CD4-positive, alpha-beta memory T cell (primary cell): ENCODE results near the gene RET. TPM values are rescaled to one million over a fixed set of nuclear protein-coding genes. Genes with fewer than 3 reads are reported as not detected.

Experiments used
- CTCF ChIA-PET: fragments of 350-600 bp; sonication (Branson Sonifier 250); formaldehyde crosslinking; loops from one replicate; lab custom pipeline; 2021; ENCODE audit warnings: inconsistent platforms; ENCODE audit not compliant: partially characterized antibody; lab: Charles Lee
- POLR2A ChIA-PET: fragments of 350-600 bp; sonication (Branson Sonifier 250); formaldehyde crosslinking; loops from one replicate; lab custom pipeline; 2021; ENCODE audit not compliant: partially characterized antibody; lab: Charles Lee
- DNase-seq, 5 donors: peaks; one replicate each; pipeline versions ENCODE4 v3.0.0 to v3.0.0-alpha.2; 2020 to 2022; ENCODE audit warnings: mixed read lengths in 1 of 5
- H3K27ac ChIP-seq: one replicate; pipeline ENCODE4 v1.7.0; 2013; ENCODE audit warnings: low read depth, low read length
- H3K27me3 ChIP-seq: 2 replicates; pipeline ENCODE4 v1.7.0; 2013; ENCODE audit warnings: mild to moderate bottlenecking, low read length, moderate library complexity; ENCODE audit not compliant: insufficient read depth
- H3K36me3 ChIP-seq: 2 replicates; pipeline ENCODE4 v1.7.0; 2013; ENCODE audit warnings: mild to moderate bottlenecking, low read length, moderate library complexity; ENCODE audit not compliant: insufficient read depth
- H3K4me1 ChIP-seq: 2 replicates; pipeline ENCODE4 v1.7.0; 2013; ENCODE audit warnings: mild to moderate bottlenecking, low read length, moderate library complexity; ENCODE audit not compliant: insufficient read depth
- H3K4me3 ChIP-seq, 2 donors: one replicate each; pipeline ENCODE4 v1.7.0; 2013; ENCODE audit warnings: low read length in 2 of 2, mild to moderate bottlenecking in 1 of 2
- H3K9me3 ChIP-seq, 2 donors: one replicate each; pipeline ENCODE4 v1.7.0; 2013; ENCODE audit warnings: low read length in 2 of 2, control low read depth in 1 of 2; ENCODE audit not compliant: control insufficient read depth in 1 of 2
- H3K27ac Mint-ChIP-seq, 7 donors: one replicate each; pipeline ENCODE4 v1.8.0; 2020 to 2021; ENCODE audit warnings: mixed read lengths in 7 of 7, mild to moderate bottlenecking in 6 of 7, inconsistent platforms in 3 of 7, moderate library complexity in 3 of 7
- H3K27me3 Mint-ChIP-seq, 2 donors: one replicate each; pipeline ENCODE4 v1.8.0; 2020 to 2021; ENCODE audit warnings: mixed read lengths in 2 of 2
- H3K36me3 Mint-ChIP-seq, 2 donors: one replicate each; pipeline ENCODE4 v1.8.0; 2020 to 2021; ENCODE audit warnings: mixed read lengths in 2 of 2, inconsistent platforms in 1 of 2, mild to moderate bottlenecking in 1 of 2
- H3K4me1 Mint-ChIP-seq, 4 donors: one replicate each; pipeline ENCODE4 v1.8.0; 2020 to 2021; ENCODE audit warnings: mixed read lengths in 4 of 4, mild to moderate bottlenecking in 1 of 4
- H3K4me3 Mint-ChIP-seq, 8 donors: one replicate each; pipeline ENCODE4 v1.8.0; 2020 to 2021; ENCODE audit warnings: mixed read lengths in 8 of 8, mild to moderate bottlenecking in 7 of 8, moderate library complexity in 6 of 8, inconsistent platforms in 3 of 8
- H3K9me3 Mint-ChIP-seq, 8 donors: one replicate each; pipeline ENCODE4 v1.8.0; 2020 to 2021; ENCODE audit warnings: mixed read lengths in 8 of 8, mild to moderate bottlenecking in 5 of 8, inconsistent platforms in 3 of 8, moderate library complexity in 1 of 8
- intact Hi-C: fragments of 100-400 bp; cut with micrococcal nuclease; formaldehyde crosslinking; loops from one replicate; pipeline ENCODE4 v1.15.1; 2023
- polyA plus RNA-seq, 2 donors: library from polyadenylated mRNA; unstranded; fragments of 300-500 nt; fragmentation: Illumina TruSeq; gene quantifications; one replicate each; pipeline ENCODE4 v1.2.3, GENCODE V29; 2021
- total RNA-seq, 2 experiments: library from RNA; stranded (reverse); gene quantifications; one replicate each; pipeline ENCODE4 v1.2.3, GENCODE V29; 2021

The RET gene
- total and polyA plus RNA-seq, 4 experiments from 2014 or later, result not detected

GRCh38 chr10:43134126-43134905 is 57.4 kb downstream of the RET start:
- intact Hi-C loops, result loop anchor here (10.0 kb wide), 1 partner anchor 350 kb away; the partner anchor contains the start of gene BMS1
- no peaks in the 10 kb centered on the region for H3K9me3 Mint-ChIP-seq
- CTCF ChIA-PET, result no interaction called here
- peaks cover 9 to 21% (median 16%) of the 10 kb centered on the region in 4 donors for H3K4me1 Mint-ChIP-seq
- no peak for DNase-seq
- no peaks in the 10 kb centered on the region for H3K36me3 ChIP-seq
- no peak overlapping the region for H3K4me3 ChIP-seq
- no peak overlapping the region for H3K27ac ChIP-seq
- H3K9me3 ChIP-seq, result no peaks in the 10 kb centered on the region
- no peaks in the 10 kb centered on the region for H3K27me3 Mint-ChIP-seq
- POLR2A ChIA-PET, result no interaction called here
- H3K4me1 ChIP-seq, result peaks cover 15% of the 10 kb centered on the region
- H3K36me3 Mint-ChIP-seq, result peaks cover 0 to 6% of the 10 kb centered on the region in 2 donors
- H3K27me3 ChIP-seq, result no peaks in the 10 kb centered on the region
- H3K27ac Mint-ChIP-seq, result peak overlapping the region in 1 of 7 donors; percentile 51
- H3K4me3 Mint-ChIP-seq, result no peak overlapping the region

DNA sequence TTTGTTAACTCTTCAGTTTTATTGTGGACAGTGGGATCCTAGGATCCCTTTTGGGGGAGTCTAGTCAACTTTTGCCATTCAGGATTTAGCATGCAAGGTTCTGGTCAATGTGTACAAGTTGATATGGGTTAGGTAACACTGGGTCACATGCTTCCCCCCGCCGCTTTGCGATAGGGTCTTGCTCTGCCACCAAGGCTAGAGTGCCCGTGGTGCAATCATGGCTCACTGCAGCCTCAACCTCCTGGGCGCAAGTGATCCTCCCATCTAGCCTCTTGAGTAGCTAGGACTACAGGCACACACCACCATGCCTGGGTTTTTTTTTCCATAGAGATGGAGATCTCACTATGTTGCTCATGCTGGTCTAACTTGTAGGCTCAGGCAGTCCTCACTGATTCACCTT is 58.2 kb downstream of the RET start:
- Mint-ChIP-seq H3K9me3 (no peaks in the 10 kb centered on the region), H3K4me1 (peaks cover 16 to 28% (median 20%) of the 10 kb centered on the region in 4 donors), H3K36me3 (peaks cover 0 to 6% of the 10 kb centered on the region in 2 donors), H3K27me3 (no peaks in the 10 kb centered on the region), H3K4me3 (peak overlapping the region in 2 of 8 donors; percentile 34 to 45), H3K27ac (peak overlapping the region in 1 of 7 donors; percentile 97)
- CTCF ChIA-PET, result no interaction called here
- intact Hi-C loops, result loop anchor here (5.0 to 10.0 kb wide), 4 partner anchors 212 to 437 kb away; partner anchors contain the start of genes BMS1 and ZNF239
- Histone ChIP-seq H3K27ac (no peak overlapping the region), H3K27me3 (no peaks in the 10 kb centered on the region), H3K4me3 (no peak overlapping the region), H3K36me3 (no peaks in the 10 kb centered on the region), H3K4me1 (peaks cover 23% of the 10 kb centered on the region), H3K9me3 (no peaks in the 10 kb centered on the region)
- POLR2A ChIA-PET, result no interaction called here
- no peak for DNase-seq

DNA sequence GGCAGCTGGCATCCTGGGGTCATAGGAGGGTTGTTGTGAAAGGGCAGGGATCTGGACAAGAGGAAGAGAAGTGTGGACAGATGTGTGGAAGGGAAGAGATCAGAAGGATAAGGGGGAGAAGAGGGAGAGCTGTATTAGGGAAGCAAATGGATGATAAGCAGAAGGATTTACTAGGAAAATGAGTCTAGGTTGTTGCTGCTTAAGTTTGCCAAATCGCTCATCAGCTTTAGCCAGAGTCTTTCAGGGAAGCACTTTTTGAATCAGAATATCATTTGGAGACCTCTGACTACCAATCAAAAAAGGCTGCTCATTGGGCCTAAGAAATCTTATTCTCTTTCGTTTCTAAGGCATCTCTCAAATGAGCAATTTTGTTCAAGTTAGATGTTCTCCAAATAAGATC is 58.8 kb downstream of the RET start:
- intact Hi-C loops, result loop anchor here (5.0 to 10.0 kb wide), 4 partner anchors 212 to 437 kb away; partner anchors contain the start of genes BMS1 and ZNF239
- DNase-seq, result no peak
- CTCF ChIA-PET, result no interaction called here
- Histone ChIP-seq H3K36me3 (no peaks in the 10 kb centered on the region), H3K27me3 (no peaks in the 10 kb centered on the region), H3K9me3 (no peaks in the 10 kb centered on the region), H3K4me3 (no peak overlapping the region), H3K4me1 (peaks cover 29% of the 10 kb centered on the region), H3K27ac (no peak overlapping the region)
- Mint-ChIP-seq H3K27ac (peak overlapping the region in 6 of 7 donors; percentile 26 to 97 (median 72)), H3K27me3 (no peaks in the 10 kb centered on the region), H3K4me3 (peak overlapping the region in 7 of 8 donors; percentile 19 to 92 (median 55)), H3K9me3 (no peaks in the 10 kb centered on the region), H3K36me3 (peaks cover 0 to 9% of the 10 kb centered on the region in 2 donors), H3K4me1 (peaks cover 21 to 34% (median 25%) of the 10 kb centered on the region in 4 donors)
- POLR2A ChIA-PET, result no interaction called here

GRCh38 chr10:43136432-43136831 is 59.6 kb downstream of the RET start:
- no peaks in the 10 kb centered on the region for H3K27me3 Mint-ChIP-seq

GRCh38 chr10:43136995-43137716 is 60.3 kb downstream of the RET start:
- H3K4me1 ChIP-seq, result peaks cover 39% of the 10 kb centered on the region
- H3K27ac Mint-ChIP-seq, result peak overlapping the region; percentile 82 to 97 (median 91)
- no peaks in the 10 kb centered on the region for H3K27me3 Mint-ChIP-seq
- no peaks in the 10 kb centered on the region for H3K27me3 ChIP-seq
- no peaks in the 10 kb centered on the region for H3K36me3 ChIP-seq
- peak overlapping the region; percentile 67 to 76 for H3K4me3 ChIP-seq
- peak overlapping the region; percentile 87 to 92 (median 88) for H3K4me3 Mint-ChIP-seq
- H3K9me3 Mint-ChIP-seq, result no peaks in the 10 kb centered on the region
- no peaks in the 10 kb centered on the region for H3K9me3 ChIP-seq
- peaks cover 0 to 9% of the 10 kb centered on the region in 2 donors for H3K36me3 Mint-ChIP-seq
- ChIA-PET CTCF (interaction anchor here (1.3 to 2.8 kb wide), 3 partner anchors 14 to 65 kb away, joined by 3 to 13 read pairs (median 3); no protein-coding TSS in a partner anchor), POLR2A (interaction anchor here (1.3 to 3.9 kb wide), 16 partner anchors 13 to 354 kb away, joined by 3 to 39 read pairs (median 6); partner anchors contain the start of genes BMS1 and HNRNPF)
- intact Hi-C loops, result loop anchor here (5.0 to 10.0 kb wide), 4 partner anchors 210 to 435 kb away; partner anchors contain the start of genes BMS1 and ZNF239
- H3K4me1 Mint-ChIP-seq, result peaks cover 27 to 46% (median 34%) of the 10 kb centered on the region in 4 donors
- no peak for DNase-seq
- peak overlapping the region; percentile 89 for H3K27ac ChIP-seq

More at GRCh38 chr10:43136432-43136831, 59.6 kb downstream of the RET start:
- POLR2A ChIA-PET, result no interaction called here
- H3K9me3 ChIP-seq, result no peaks in the 10 kb centered on the region
- H3K27me3 ChIP-seq, result no peaks in the 10 kb centered on the region
- no peak for DNase-seq
- CTCF ChIA-PET, result no interaction called here
- no peaks in the 10 kb centered on the region for H3K9me3 Mint-ChIP-seq
- H3K27ac ChIP-seq, result no peak overlapping the region
- H3K36me3 ChIP-seq, result no peaks in the 10 kb centered on the region
- H3K4me3 ChIP-seq, result no peak overlapping the region
- intact Hi-C loops, result loop anchor here (5.0 to 10.0 kb wide), 4 partner anchors 211 to 436 kb away; partner anchors contain the start of genes BMS1 and ZNF239
- H3K4me3 Mint-ChIP-seq, result peak overlapping the region; percentile 41 to 92 (median 84)
- peaks cover 0 to 9% of the 10 kb centered on the region in 2 donors for H3K36me3 Mint-ChIP-seq
- H3K4me1 Mint-ChIP-seq, result peaks cover 23 to 41% (median 30%) of the 10 kb centered on the region in 4 donors
- peak overlapping the region in 6 of 7 donors; percentile 3 to 97 (median 65) for H3K27ac Mint-ChIP-seq
- H3K4me1 ChIP-seq, result peaks cover 34% of the 10 kb centered on the region

DNA sequence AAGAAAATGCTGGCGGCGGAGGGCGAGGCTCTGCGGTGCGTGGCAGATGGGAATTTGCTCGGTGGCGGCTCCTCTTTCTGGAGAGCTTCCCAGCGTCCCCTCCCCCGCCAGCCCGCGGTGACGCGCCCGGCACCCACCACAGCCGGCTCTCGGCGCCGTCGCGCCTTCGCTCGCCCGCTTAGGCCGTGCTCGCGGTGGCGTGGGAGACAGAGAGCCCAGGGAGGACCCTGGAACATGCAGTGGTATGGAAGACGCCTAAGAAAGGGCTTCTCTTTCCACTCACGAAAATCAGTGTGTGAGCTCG is 60.8 kb downstream of the RET start:
- H3K9me3 ChIP-seq, result no peaks in the 10 kb centered on the region
- peak overlapping the region; percentile 67 to 76 for H3K4me3 ChIP-seq
- peaks cover 31 to 51% (median 39%) of the 10 kb centered on the region in 4 donors for H3K4me1 Mint-ChIP-seq
- no peak for DNase-seq
- H3K27me3 Mint-ChIP-seq, result no peaks in the 10 kb centered on the region
- peaks cover 44% of the 10 kb centered on the region for H3K4me1 ChIP-seq
- peak overlapping the region; percentile 89 for H3K27ac ChIP-seq
- ChIA-PET POLR2A (interaction anchor here (0.6 to 3.9 kb wide), 31 partner anchors 8 to 587 kb away, joined by 3 to 39 read pairs (median 5); partner anchors contain the start of genes BMS1, HNRNPF, ZNF33B and ZNF487), CTCF (interaction anchor here (0.6 to 2.8 kb wide), 5 partner anchors 15 to 252 kb away, joined by 3 to 13 read pairs (median 3); no protein-coding TSS in a partner anchor)
- H3K36me3 ChIP-seq, result no peaks in the 10 kb centered on the region
- H3K4me3 Mint-ChIP-seq, result peak overlapping the region; percentile 87 to 92 (median 88)
- no peaks in the 10 kb centered on the region for H3K9me3 Mint-ChIP-seq
- intact Hi-C loops, result loop anchor here (1.0 to 10.0 kb wide), 11 partner anchors 29 to 585 kb away; partner anchors contain the start of genes BMS1, ZNF239, ZNF32 and ZNF33B
- H3K27me3 ChIP-seq, result no peaks in the 10 kb centered on the region
- H3K27ac Mint-ChIP-seq, result peak overlapping the region; percentile 82 to 97 (median 91)
- H3K36me3 Mint-ChIP-seq, result peaks cover 0 to 9% of the 10 kb centered on the region in 2 donors
